HG03354 (cell line): ENCODE measurements around the gene EYA4.
A peak's percentile ranks its signal among the peaks of the same experiment; 100 is the strongest.
"Not testable (repeated sequence)": the region's sequence is repeated elsewhere in the genome, so short reads cannot be mapped to it uniquely, and the experiment has no call there.

Source experiments
- ATAC-seq: cut with Tn5 transposase; IDR thresholded peaks from one replicate; pipeline ENCODE4 v1.9.1; 2021; ENCODE audit warnings: mild to moderate bottlenecking; ENCODE audit not compliant: unreplicated experiment, poor library complexity, severe bottlenecking

EYA4 gene

DNA sequence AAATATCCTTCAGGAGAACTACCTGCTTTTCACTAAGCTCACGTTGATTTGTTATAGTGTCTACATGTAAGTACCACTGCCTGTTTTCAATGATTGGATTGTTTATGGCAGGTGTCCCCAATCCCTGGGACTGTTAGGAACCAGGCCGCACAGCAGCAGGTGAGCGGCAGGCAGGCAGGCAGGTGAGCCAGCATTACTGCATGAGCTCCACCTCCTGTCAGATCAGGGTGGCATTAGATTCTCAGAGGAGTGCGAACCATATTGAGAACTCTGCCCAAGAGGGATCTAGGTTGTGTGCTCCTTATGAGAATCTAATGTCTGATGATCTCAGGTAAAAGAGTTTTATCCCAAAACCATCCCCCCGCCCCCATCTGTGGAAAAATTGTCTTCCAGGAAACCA is 303.3 kb downstream of the EYA4 start:
- no peak for ATAC-seq

DNA sequence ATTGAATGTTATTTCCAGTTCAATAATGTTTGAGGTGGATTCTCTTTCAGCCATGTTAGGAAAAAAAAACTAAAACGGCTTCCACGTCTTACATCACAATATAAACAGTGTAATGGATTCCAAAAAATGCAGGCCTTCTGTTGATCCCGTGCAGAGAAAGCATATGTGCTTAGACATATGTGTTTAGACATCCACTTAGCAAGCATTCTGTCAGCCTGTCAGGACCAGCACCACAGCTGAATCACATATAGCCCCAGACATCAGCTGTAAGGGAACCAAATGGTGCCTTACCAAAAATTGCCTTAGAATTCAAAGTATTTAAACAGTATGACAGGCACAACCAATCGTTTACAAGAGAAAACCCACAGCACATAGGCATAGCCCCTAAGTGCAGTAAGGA is 304.9 kb downstream of the EYA4 start:
- ATAC-seq, result no peak

GRCh38 chr6:133547136-133547535 is 306.0 kb downstream of the EYA4 start:
- no peak for ATAC-seq

- no peak for ATAC-seq
These were observed 307.4 kb downstream of the EYA4 start for GRCh38 chr6:133548423-133549159.

DNA sequence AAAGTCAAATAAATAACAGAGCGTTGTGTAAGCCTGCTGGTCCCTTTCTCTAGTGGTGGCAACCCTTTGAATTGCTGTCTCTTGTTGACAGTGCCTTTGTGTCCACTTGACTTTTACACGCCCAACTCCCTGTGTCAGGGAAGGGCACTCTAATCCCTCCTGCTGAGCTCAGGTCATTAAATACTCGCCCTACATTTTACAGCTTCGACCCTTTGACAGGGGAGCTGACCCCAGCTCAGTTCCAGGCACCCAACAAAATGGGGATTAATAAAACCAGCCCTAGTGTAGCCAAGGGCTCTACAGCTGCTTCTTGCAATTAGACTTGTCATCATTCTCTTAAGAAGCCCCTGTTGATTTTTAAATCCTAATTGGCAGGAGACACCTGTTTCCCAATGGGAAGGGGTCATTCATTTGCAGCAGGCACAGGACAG is 308.2 kb downstream of the EYA4 start:
- no peak for ATAC-seq

- ATAC-seq, result no peak
These were observed 308.9 kb downstream of the EYA4 start for GRCh38 chr6:133550026-133550425.

DNA sequence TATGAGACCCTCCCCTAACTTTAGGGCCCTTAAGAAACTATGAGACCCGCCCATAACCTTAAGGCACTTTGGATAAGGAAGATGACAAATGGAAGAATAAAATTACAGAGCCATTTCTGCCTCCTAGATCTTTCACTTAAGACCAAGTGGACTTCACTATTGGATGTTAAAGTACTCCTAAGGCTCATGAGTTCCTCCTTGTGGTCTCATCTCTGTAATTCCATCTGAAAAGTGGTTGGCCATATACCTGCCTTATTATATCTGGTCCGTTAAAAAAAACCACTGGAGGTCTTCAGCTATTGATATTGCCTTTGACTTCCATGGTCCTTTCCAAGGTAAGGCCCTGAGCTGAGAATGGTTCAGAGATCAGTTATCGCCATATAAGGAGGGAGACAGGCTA is 310.3 kb downstream of the EYA4 start:
- no peak for ATAC-seq

- ATAC-seq, result no peak
These were observed 310.7 kb downstream of the EYA4 start for GRCh38 chr6:133551847-133552341.

DNA sequence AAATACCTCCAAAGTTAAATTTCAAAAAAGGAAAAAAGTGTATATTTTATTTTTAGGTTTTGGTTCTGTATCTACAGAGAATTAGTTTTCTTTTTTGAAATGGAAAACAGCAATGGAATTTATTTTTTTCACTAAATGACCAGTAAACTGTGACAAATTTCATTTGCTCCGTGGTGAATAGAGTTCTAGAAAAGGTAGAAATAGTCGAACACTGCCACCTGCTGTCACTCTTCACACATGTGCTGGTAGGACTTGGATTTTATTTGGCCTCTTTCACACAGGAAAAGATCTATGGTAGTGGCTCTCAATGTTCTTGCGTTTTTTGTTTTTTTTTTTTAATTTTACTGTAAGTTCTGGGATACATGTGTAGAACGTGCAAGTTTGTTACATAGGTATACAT is 312.5 kb downstream of the EYA4 start:
- ATAC-seq, result peak; percentile 78

DNA sequence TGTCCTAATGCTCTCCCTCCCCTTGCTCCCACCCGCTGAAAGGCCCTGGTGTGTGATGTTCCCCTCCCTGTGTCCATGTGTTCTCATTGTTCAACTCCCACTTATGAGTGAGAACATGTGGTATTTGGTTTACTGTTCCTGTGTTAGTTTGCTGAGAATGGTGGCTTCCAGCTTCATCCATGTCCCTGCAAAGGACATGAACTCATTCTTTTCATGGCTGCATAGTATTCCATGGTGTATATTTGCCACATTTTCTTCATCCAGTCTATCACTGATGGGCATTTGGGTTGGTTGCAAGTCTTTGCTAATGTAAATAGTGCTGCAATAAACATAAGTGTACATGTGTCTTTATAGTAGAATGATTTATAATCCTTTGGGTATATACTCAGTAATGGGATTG is 313.0 kb downstream of the EYA4 start:
- not testable (repeated sequence) for ATAC-seq

DNA sequence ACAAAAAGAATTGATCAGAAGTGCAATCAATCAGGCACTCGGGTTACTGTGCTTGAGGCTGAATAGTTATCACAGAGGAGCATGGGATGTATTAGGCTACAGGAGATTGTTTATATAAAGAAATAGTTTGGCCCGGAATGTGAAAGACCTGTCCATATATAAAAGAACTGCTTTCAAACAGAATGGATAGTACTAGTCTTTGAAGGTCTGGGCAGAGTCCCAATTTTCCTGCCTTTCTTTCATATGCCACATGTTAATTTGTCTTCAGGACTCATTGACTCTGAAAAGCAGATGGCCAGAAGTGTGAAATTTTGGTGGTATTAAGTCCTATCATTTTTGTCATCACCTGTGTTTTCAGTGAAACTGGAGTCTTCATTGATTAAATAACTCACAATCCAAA is 314.5 kb downstream of the EYA4 start:
- ATAC-seq, result no peak

DNA sequence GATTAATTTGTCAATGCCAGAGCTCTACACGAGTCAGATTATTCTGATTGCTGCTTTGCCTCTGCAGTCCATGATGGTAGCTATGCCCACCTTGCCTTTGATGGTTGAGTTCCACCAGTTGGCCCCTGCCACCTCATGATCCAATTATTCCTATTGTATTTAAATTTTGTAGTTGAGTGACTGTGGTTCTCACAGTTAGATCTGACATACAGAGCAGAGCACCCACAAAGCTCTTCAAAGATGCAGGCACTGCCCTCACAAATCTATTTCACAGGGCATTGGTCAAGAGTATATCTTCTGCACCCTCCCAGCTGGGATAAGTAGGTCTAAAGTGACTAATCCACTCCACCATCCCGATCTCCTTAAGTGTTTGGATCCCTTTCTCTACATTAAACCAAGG is 318.8 kb downstream of the EYA4 start:
- ATAC-seq, result no peak

DNA sequence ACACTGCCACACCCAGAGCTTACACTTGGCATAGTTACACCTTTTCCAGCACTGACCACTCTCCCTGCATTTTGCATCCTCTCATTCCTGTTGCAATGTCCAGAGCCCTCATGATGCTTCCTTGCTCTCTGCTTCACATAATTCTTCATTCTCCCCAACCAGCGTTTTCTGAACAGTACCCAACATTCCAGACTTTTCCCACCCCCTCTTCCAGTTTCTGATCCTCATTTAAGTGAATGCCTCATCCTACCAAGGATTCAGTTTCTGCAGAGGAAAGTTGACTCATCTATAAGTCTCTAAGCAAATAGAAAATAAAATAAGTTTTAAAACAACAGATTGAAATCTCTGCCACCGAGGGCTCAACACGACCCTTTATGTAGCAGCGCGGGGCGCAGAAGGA is 326.5 kb downstream of the EYA4 start:
- ATAC-seq, result no peak

DNA sequence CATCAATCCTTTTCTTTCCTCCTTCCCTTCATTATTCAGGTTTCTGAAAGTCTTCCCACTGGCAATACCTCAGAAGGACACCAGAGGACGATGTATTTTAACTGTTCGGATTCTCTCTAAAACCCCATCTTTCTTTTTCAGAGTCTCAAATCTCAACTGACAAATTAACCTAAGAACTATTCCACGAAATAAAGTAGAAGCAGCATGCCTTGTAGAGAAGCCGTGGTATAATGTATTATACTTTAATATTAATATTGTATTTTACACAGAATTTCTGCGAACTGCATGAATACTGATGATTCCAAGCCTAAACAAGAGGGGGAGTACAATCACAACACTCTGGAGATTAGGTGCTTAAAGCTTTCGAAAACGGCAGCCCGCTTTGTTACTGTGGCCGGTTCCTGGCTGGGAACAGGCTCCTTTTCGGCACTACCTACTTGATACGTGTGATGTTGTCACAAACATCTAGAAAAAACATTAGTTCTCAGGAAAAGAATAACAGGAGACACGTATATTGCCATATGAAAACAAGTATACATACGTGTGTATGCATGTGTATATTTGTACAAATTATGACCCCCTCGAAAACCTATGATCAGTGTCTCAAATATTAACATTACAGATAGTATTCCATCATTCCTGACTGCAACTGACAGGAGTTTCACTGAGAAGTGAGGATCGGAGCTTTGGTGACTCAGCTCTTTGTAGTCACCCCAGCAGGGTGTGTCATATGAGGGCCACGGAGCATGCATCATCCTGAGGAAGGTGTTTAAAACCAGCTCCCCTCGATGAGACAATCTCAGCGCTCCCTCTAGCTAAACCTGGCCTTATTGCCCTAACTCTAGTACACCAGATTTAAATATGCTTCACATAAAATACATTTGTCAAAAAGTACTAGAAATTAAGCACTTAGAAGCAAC is 328.1 kb downstream of the EYA4 start:
- peak; percentile 86 for ATAC-seq

- ATAC-seq, result no peak
These were observed 330.5 kb downstream of the EYA4 start for GRCh38 chr6:133571681-133572080.

DNA sequence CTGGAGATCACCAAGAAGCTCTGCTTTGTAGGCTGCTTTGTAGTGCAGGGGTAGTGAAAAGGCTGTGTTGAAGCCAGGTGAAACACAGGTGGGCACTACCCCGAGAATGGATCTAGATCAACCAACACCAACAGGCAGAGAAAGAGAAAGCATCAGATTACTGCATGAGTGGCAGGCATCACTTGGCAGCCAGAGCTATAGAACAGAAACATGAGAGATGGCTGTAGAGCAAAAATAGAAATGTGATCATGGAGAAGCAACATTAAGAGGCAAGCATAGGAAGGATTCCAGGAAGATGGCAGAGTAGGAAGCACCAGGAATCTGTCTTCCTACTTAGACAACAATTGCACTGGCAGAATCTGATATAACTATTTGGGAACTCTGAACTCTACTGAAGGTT is 336.7 kb downstream of the EYA4 start:
- ATAC-seq, result no peak
